Stomach (tissue), 9 donors: Measurements from ENCODE around the gene XRCC5. TPM values are rescaled to one million over a fixed set of nuclear protein-coding genes. Genes with fewer than 3 reads are reported as not detected.

Experiments
- DNase-seq, 2 donors: peaks; one replicate each; pipeline versions ENCODE4 v3.0.0 to v3.0.0-alpha.2; 2013 to 2019
- H3K27ac ChIP-seq, 5 donors: fragments of 200-600 bp in 4 of 5; sonication (generic) in 4 of 5; one replicate each; pipeline ENCODE4 v1.5.1; 2013 to 2019; ENCODE audit warnings: mild to moderate bottlenecking in 1 of 5, moderate library complexity in 1 of 5
- H3K27me3 ChIP-seq, 3 donors: fragments of 200-600 bp; sonication (generic); one replicate each; pipeline ENCODE4 v1.5.1; 2017 to 2019; ENCODE audit warnings: mixed run types in 1 of 3
- H3K36me3 ChIP-seq, 4 donors: fragments of 200-600 bp; sonication (generic); 1 replicate in 3 of 4; 2 replicates in 1 of 4; pipeline ENCODE4 v1.5.1; 2016 to 2019
- H3K4me1 ChIP-seq, 4 donors: fragments of 200-600 bp; sonication (generic); one replicate each; pipeline ENCODE4 v1.5.1; 2016 to 2019
- H3K4me3 ChIP-seq, 4 donors: fragments of 200-600 bp; sonication (generic) in 3 of 4; one replicate each; pipeline ENCODE4 v1.5.1; 2016 to 2019; ENCODE audit warnings: mild to moderate bottlenecking in 1 of 4
- H3K9me3 ChIP-seq, 4 donors: fragments of 200-600 bp; sonication (generic); one replicate each; pipeline ENCODE4 v1.5.1; 2016 to 2019
- CTCF ChIP-seq, 7 experiments: fragments of 450-650 bp in 4 of 7; fragments of 200-600 bp in 3 of 7; sonication (generic) in 3 of 7; IDR thresholded peaks; one replicate each; pipeline ENCODE4 v1.5.1; 2016 to 2019; ENCODE audit warnings: antibody characterized with exemption in 7 of 7, control low read depth in 2 of 7, mild to moderate bottlenecking in 1 of 7
- EP300 ChIP-seq: sonication (generic); formaldehyde crosslinking; IDR thresholded peaks from one replicate; pipeline ENCODE4 v1.6.1; 2017; ENCODE audit warnings: antibody characterized with exemption
- POLR2A ChIP-seq, 4 donors: fragments of 450-650 bp; IDR thresholded peaks; one replicate each; pipeline ENCODE4 v1.6.1; 2016; ENCODE audit warnings: antibody characterized with exemption in 4 of 4, control low read depth in 2 of 4, mild to moderate bottlenecking in 1 of 4, moderate library complexity in 1 of 4
- POLR2AphosphoS5 ChIP-seq, 3 donors: sonication (generic); formaldehyde crosslinking; IDR thresholded peaks; one replicate each; pipeline ENCODE4 v1.6.1; 2016; ENCODE audit warnings: antibody characterized with exemption in 3 of 3
- WGBS, 5 donors: extraction: QIAGEN DNeasy Blood & Tissue Kit in 3 of 5; methylation state at CpG; one replicate each; pipeline versions ENCODE4 v1.1.5 to v1.1.7; 2013 to 2018; 5-methylcytosine and 5-hydroxymethylcytosine counted together
- intact Hi-C: fragments of 100-400 bp; cut with DNase I; formaldehyde crosslinking; loops from one replicate; pipeline ENCODE4 v1.15.1; 2023; ENCODE audit warnings: low total_unique reads
- polyA plus RNA-seq, 3 donors: library from polyadenylated mRNA; stranded (reverse); fragments of 200-250 nt; gene quantifications; one replicate each; pipeline ENCODE4 v1.2.3, GENCODE V29; 2013
- total RNA-seq, 5 donors: library from RNA; depleted of rRNA; stranded (reverse); fragments of >200 nt; gene quantifications; one replicate each; pipeline versions ENCODE4 v1.1.0 to v1.2.3, GENCODE V29; 2014 to 2016
- donor health status: healthy with polysubstance abuse.
- donor health status: Bipolar disorder and iron deficiency.
- donor health status: healthy.

XRCC5 gene
- total and polyA plus RNA-seq, 8 donors, result 70.2 to 302 (median 92.9) TPM

GRCh38 chr2:216221811-216222210 lies 112.7 kb downstream of the XRCC5 start:
- intact Hi-C loops, result no loop called here
- no peak for DNase-seq
- H3K27ac ChIP-seq, result no peak overlapping the region
- H3K4me3 ChIP-seq, result no peak overlapping the region
- peaks cover 0 to 11% (median 0%) of the 10 kb centered on the region in 4 donors for H3K36me3 ChIP-seq
- TF ChIP-seq EP300 (no peak), POLR2AphosphoS5 (IDR thresholded peaks at IDR 0.05) (no peak), POLR2A (IDR thresholded peaks at IDR 0.05) (no peak), CTCF (IDR thresholded peaks at IDR 0.05) (no peak)
- H3K27me3 ChIP-seq, result no peaks in the 10 kb centered on the region
- no peaks in the 10 kb centered on the region for H3K9me3 ChIP-seq
- H3K4me1 ChIP-seq, result peaks cover 0 to 1% (median 0%) of the 10 kb centered on the region in 4 donors
- WGBS, 5 donors, result 63 to 100% (median 81%) methylated on average over 1 of the region's 1 CpG

GRCh38 chr2:216222650-216223352 lies 113.7 kb downstream of the XRCC5 start:
- intact Hi-C loops, result no loop called here
- peaks cover 0 to 11% (median 0%) of the 10 kb centered on the region in 4 donors for H3K36me3 ChIP-seq
- no peak for DNase-seq
- 63 to 69% (median 67%) methylated on average over 4 of the region's 4 CpGs for WGBS, 5 donors
- H3K9me3 ChIP-seq, result no peaks in the 10 kb centered on the region
- H3K27me3 ChIP-seq, result no peaks in the 10 kb centered on the region
- H3K27ac ChIP-seq, result no peak overlapping the region
- H3K4me3 ChIP-seq, result no peak overlapping the region
- TF ChIP-seq EP300, result no peak
- no peak for TF ChIP-seq POLR2AphosphoS5 (IDR thresholded peaks at IDR 0.05)
- no peak for TF ChIP-seq CTCF (IDR thresholded peaks at IDR 0.05)
- TF ChIP-seq POLR2A (IDR thresholded peaks at IDR 0.05), result no peak
- no peaks in the 10 kb centered on the region for H3K4me1 ChIP-seq

GRCh38 chr2:216224388-216224787 lies 115.2 kb downstream of the XRCC5 start:
- TF ChIP-seq CTCF (IDR thresholded peaks at IDR 0.05) (no peak), POLR2AphosphoS5 (IDR thresholded peaks at IDR 0.05) (no peak), EP300 (no peak), POLR2A (IDR thresholded peaks at IDR 0.05) (no peak)
- Histone ChIP-seq H3K27ac (no peak overlapping the region), H3K4me1 (no peaks in the 10 kb centered on the region), H3K4me3 (no peak overlapping the region), H3K27me3 (no peaks in the 10 kb centered on the region), H3K9me3 (no peaks in the 10 kb centered on the region), H3K36me3 (peaks cover 0 to 3% (median 0%) of the 10 kb centered on the region in 4 donors)
- DNase-seq, result no peak
- WGBS, 5 donors, result 76 to 91% (median 87%) methylated on average over 1 of the region's 1 CpG
- intact Hi-C loops, result no loop called here

- Histone ChIP-seq H3K36me3 (no peaks in the 10 kb centered on the region), H3K4me1 (no peaks in the 10 kb centered on the region), H3K27me3 (no peaks in the 10 kb centered on the region), H3K9me3 (peaks cover 3 to 27% (median 24%) of the 10 kb centered on the region in 4 donors), H3K4me3 (no peak overlapping the region), H3K27ac (no peak overlapping the region)
- no peak for DNase-seq
- intact Hi-C loops, result no loop called here
- WGBS, 5 donors, result 77 to 86% (median 83%) methylated on average over 5 of the region's 5 CpGs
- TF ChIP-seq EP300 (no peak), CTCF (IDR thresholded peaks at IDR 0.05) (no peak), POLR2AphosphoS5 (IDR thresholded peaks at IDR 0.05) (no peak), POLR2A (IDR thresholded peaks at IDR 0.05) (no peak)
These were observed 120.2 kb downstream of the XRCC5 start for GRCh38 chr2:216229277-216229914.
